ENCODE data around the gene MTHFR.

MTHFR gene

GRCh38 chr1:11796036-11796828 is 9.5 kb downstream of the MTHFR start:
- DNase-seq: no peak

DNA sequence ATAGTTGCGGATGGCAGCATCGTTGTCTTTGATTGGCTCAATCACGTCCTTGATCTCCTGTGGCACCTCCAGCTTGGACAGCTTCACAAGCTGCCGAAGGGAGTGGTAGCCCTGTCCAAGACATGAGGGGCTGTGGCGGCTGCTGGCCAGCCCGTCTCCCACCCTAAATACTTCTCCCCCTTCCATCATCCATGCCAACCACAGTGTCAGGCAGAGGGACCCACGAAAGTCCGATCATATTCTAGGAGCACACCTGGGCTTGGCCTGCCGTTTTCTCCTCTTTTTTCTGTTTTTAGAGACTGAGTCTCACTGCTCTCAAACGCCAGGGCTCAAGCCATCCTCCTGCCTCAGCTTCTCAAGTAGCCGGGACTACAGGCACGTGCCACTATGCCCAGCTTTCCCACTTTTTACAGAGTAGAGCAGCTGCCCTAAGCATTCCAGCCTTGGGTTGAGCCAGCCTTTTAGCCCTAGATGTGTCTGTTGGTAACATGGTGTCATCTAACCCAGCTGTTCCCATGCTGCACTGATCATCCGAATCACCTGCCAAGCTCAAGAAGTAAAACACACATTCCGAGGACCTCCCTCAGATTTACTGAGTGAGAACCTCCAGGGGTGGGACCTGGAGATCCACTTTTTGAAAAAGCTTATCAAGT is 10.4 kb downstream of the MTHFR start:
- no peak for DNase-seq

- DNase-seq: no peak
Measured at GRCh38 chr1:11794446-11795237, 11.1 kb downstream of the MTHFR start.

- no peak for DNase-seq
Measured at GRCh38 chr1:11793819-11794218, 11.9 kb downstream of the MTHFR start.

DNA sequence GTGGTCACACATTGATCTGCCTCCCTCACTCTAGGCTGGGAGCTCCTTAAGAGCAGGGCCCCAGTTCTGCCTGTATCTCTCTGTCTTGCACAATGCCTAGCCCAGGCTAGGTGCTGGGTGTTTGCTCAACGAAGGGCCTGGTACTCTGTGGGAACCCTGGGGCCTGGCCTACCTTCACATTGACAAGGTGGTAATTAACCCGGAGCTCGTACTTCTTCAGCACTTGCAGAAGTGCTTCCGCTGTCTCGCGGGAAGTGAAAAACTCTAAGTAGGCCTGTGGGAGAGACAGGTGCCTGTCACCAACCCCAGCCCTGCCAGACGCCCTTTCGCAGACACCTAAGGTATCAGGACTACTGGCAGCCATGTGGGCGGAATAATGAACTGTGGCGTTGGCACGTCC is 13.7 kb downstream of the MTHFR start:
- DNase-seq: no peak

DNA sequence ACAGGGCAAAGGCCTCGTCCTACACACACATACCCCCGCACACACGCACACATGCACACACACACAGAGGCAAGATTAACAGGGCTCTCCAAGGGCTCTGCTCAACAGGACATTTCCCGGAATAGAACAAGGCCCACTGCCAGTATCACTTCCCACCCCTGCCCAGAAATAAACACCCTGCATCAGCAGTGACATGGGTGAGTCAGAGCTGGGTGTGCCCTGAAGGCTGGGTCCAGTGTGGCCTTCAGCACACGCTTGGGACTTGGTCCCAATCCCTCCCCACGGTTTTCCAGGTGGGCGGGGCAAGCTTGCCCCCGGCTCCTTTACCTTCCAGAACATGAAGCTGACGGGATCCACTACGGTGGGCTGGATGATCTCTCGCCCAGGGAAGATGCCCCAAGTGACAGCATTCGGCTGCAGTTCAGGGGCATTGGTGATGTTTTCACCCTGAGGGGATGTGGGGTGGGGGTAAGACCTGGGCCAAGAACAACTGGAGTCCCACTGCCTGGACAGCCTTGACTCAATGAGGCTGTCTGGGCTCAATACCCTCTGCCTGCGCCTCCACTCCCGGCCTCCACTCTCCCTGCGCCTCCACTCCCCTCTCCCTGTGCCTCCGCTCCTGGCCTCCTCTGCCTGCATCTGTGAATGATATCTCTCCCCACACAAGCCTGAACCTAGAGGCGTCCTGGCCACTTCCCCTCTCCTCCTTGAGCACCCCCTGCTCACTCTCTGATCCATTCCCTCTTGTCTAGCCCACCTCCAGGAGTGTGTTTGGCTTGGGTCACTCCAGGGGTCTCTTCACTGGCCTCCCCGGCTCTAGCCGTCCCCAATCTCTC is 14.7 kb downstream of the MTHFR start:
- peak; percentile 84 for DNase-seq

GRCh38 chr1:11790101-11790879 is 15.5 kb downstream of the MTHFR start:
- DNase-seq: no peak

DNA sequence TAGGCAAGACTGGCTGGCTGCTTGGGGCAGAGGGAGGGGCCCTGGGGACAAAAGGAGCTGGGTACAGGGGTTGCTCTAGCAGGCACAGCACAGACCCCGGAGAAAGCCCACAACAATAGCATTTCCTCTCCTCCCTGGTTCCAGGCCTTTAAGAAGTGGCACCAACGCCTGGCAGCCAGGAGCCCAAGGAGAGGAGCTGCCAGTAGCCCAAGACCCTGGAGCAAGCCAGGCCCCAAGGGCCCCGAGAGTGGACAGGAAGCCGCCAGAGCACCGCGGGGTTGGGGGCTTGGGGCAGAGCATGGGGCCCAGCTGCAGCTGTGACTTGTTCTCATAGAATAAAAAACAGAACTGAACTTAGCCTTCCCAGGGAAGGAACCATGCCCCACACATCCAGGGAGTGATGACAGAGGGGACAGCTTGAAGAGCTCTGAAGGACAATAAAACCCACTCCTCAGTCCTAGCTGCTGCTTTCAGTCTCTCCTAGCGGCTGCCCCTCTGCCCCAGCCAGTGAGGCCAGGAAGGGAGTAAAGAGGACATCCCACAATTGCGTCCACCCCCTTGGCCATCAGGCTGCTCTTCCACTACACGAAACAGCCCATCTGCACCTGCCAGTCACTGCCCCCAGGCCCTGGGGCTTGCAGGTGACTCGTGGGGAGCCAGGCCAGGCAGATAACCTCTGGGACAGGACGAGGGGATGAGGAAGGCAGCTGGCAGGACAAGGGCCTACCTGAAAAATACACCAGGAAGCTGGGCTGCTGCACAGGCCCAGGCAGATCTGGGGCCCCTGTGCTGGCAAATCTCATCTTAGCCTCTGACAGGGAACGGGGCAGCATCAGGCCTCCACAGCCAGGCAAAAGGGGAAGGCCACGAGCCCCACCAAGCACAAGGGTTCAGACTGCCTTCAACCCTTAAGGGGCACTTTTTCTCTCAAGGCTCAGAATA is 16.4 kb downstream of the MTHFR start:
- DNase-seq: no peak

GRCh38 chr1:11788549-11789053 is 17.2 kb downstream of the MTHFR start:
- no peak for DNase-seq

- DNase-seq: no peak
Measured at GRCh38 chr1:11787804-11788436, 17.8 kb downstream of the MTHFR start.

- no peak for DNase-seq
Measured at GRCh38 chr1:11787251-11787803, 18.4 kb downstream of the MTHFR start.

DNA sequence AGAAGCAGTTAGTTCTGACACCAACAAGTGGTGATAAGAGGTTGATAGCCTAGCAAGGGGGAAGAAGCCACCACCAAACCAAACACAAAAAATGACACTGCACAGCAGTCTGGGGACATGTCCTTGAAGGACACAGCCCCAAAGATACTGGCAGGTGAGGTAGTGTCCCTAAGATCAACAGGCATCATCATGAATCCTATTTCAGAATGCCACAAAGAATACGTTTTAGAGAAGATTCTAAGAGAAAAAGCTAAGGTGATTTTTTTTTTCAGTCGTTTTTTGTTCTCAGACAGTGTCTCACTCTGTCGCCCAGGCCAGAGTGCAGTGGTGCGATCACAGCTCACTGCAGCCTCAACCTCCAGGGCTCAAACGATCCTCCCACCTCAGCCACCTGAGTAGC is 19.6 kb downstream of the MTHFR start:
- no peak for DNase-seq

DNA sequence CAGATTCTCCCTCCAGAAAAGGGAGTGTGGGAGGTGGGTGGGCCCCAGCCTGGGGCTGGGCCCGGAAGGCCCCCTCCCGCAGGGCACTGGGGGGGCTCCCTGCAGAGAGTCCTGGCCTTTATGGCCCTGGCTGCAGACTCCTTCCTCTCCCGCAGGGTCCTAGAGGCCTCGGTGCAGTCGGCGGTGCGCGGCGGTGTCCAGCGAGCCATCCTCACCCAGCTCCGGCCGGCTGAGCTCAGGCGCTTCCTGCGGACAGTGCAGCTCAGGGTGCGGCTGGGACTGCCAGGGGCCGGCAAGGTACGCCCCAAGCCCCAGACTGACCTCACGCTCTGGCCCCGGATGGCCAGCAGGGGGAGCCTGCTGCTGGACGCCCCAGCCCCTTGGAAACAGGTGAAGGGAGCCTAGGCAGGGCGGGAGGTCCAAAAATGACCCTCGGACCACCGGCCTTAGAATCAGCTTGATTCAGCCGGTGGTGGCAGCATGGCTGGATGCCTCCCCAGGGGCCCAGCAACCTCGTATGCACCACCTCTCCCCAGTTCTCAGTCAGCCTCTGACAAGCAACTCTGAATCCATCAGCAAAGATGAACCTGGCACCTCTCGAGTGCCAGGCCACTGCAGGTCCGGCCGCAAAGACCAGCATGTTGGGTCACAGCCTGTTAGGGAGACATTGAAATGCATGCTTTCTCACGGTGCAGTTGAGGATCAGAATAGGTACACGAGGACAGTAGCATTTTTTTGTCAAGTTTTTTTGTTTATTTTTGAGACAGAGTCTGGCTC is 20.6 kb downstream of the MTHFR start:
- DNase-seq: peak; percentile 44

DNA sequence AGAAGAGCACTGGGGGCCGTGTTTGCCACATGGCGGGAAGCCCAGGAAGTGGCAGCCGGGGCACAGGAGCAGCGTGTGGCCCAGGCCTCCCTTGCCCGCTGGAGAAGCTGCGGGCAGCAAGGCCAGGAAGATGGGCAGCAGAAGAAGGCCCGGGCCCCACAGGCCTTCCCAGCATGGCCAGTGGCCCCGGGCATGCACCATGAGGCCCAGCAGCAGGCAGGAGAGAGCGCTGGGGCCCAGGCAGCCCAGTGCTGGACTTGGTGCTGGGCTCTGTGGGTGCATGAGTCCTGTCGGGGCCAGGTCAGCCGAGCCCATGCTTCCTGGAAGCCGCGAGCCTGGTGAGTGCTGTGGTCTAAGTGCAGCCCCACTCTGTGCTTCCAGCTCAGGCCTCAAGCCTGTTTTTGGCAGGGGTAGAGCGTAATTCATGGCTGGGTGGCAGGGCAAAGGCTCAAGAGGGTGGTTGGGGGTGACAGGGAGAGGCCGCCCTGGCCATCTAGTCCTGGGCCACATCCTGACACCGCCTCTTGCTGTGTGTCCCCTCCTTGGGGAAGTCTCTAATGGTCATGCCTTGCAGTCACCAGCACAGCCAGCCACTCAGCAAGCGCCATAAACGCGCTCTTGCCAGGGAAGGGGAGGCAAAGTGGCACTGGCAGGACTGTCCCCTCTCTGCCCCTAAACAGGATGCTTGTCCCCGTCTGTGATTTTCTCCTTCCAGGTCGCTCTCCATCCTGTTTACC is 21.3 kb downstream of the MTHFR start:
- no peak for DNase-seq

- no peak for DNase-seq
Measured at GRCh38 chr1:11783556-11783955, 22.2 kb downstream of the MTHFR start.

DNA sequence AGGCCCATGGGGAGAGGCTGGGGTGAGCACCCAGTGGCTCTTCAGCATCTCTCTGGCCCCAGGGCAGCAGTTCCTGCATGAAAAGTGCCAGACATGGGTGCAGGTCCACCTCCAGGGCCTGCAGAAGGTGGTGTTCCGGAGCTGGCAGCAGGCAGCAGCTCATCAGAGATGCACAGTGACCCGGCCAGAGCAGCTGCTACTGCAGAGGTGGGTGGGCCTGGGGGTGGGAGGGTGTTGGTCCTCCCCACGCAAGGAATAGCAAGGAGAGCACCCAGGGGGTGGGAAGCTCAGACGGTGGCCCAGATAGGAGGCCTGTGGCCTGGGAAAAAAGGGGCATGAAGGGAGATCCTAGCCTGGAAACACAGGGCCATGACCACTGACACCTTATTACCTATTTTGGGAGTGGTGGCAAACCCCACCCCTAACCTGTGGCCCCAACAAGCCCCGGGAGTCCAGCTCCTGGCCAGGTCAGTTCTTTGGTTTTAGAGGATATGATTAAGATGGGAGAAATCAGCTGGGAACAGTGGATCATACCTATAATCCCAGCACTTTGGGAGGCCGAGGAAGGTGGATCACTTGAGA is 23.5 kb downstream of the MTHFR start:
- no peak for DNase-seq

GRCh38 chr1:11781297-11781696 is 24.5 kb downstream of the MTHFR start:
- DNase-seq: no peak
